Prostate gland (tissue), 2 donors: ENCODE data around the gene ANKS6. TPM values are rescaled to one million over a fixed set of nuclear protein-coding genes. Genes with fewer than 3 reads are reported as not detected.

Experiments
- DNase-seq: peaks from one replicate; pipeline ENCODE4 v3.0.0-alpha.2; 2019; ENCODE audit warnings: low spot score
- H3K27ac ChIP-seq, 2 donors: fragments of 200-600 bp; sonication (generic); 2 replicates each; pipeline ENCODE4 v1.5.1; 2017 to 2019
- H3K27me3 ChIP-seq: fragments of 200-600 bp; sonication (generic); replicated peaks from 2 replicates; pipeline ENCODE4 v1.5.1; 2019; ENCODE audit not compliant: insufficient read depth
- H3K36me3 ChIP-seq, 2 donors: fragments of 200-600 bp; sonication (generic); 1 replicate in 1 of 2; 2 replicates in 1 of 2; pipeline versions ENCODE4 v1.5.1 to v1.8.1; 2017 to 2019
- H3K4me1 ChIP-seq: fragments of 200-600 bp; sonication (generic); replicated peaks from 2 replicates; pipeline ENCODE4 v1.5.1; 2019
- H3K4me3 ChIP-seq, 2 donors: fragments of 200-600 bp; sonication (generic); 2 replicates each; pipeline ENCODE4 v1.5.1; 2017 to 2019
- H3K9me3 ChIP-seq: fragments of 200-600 bp; sonication (generic); 2 replicates; pipeline ENCODE4 v1.5.1; 2017
- POLR2A ChIP-seq: fragments of 450-650 bp; IDR thresholded peaks from one replicate; pipeline ENCODE4 v1.6.1; 2016; ENCODE audit warnings: antibody characterized with exemption, mild to moderate bottlenecking
- POLR2AphosphoS5 ChIP-seq: sonication (generic); formaldehyde crosslinking; IDR thresholded peaks from one replicate; pipeline ENCODE4 v1.6.1; 2017; ENCODE audit warnings: antibody characterized with exemption
- WGBS: methylation state at CpG from one replicate; pipeline ENCODE4 v1.1.5; 2018; 5-methylcytosine and 5-hydroxymethylcytosine counted together
- intact Hi-C: fragments of 100-400 bp; cut with DNase I; formaldehyde crosslinking; loops from one replicate; pipeline ENCODE4 v1.14.2; 2022
- total RNA-seq, 2 donors: library from RNA; depleted of rRNA; stranded (reverse); fragments of >200 nt; gene quantifications; one replicate each; pipeline ENCODE4 v1.1.0, GENCODE V29; 2016
- TF ChIP-seq, protein P1 (sequence below), 4 experiments: fragments of 200-600 bp in 2 of 4; fragments of 450-650 bp in 2 of 4; sonication (generic) in 2 of 4; IDR thresholded peaks; 1 replicate in 3 of 4; 2 replicates in 1 of 4; pipeline ENCODE4 v1.5.1; 2016 to 2019; ENCODE audit warnings: antibody characterized with exemption in 4 of 4, mild to moderate bottlenecking in 2 of 4, moderate library complexity in 2 of 4

Gene ANKS6
- total RNA-seq, 2 donors from 2014 or later = 11.6 to 18.8 TPM

DNA sequence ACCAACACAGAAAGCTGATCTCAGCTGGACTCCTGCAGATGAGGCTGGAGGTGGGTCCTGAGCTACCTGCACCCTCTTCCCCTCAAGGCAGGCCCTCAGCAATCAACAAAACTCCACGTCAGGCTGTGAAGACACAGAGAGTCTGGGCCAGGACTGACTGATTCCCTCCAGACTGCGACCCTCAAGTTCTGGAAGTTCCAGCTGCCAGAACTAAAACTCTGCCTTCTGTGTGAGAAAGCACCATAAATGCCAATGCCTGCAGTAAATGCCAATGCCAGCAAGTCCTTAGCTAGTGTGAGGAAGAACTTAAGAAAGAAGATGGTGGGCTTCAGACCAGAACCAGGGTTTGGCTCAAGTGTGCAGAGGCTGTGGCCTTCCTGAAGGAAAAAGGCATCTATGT, 45.1 kb downstream of the ANKS6 start:
- 88% methylated on average over 2 of the region's 2 CpGs for WGBS
- H3K4me1 ChIP-seq = no peaks in the 10 kb centered on the region
- H3K27me3 ChIP-seq = no peaks in the 10 kb centered on the region
- no peaks in the 10 kb centered on the region for H3K9me3 ChIP-seq
- DNase-seq = no peak
- intact Hi-C loops = no loop called here
- H3K27ac ChIP-seq = no peak overlapping the region
- TF ChIP-seq POLR2AphosphoS5 (no peak), POLR2A (no peak)
- TF ChIP-seq, protein P1, sequence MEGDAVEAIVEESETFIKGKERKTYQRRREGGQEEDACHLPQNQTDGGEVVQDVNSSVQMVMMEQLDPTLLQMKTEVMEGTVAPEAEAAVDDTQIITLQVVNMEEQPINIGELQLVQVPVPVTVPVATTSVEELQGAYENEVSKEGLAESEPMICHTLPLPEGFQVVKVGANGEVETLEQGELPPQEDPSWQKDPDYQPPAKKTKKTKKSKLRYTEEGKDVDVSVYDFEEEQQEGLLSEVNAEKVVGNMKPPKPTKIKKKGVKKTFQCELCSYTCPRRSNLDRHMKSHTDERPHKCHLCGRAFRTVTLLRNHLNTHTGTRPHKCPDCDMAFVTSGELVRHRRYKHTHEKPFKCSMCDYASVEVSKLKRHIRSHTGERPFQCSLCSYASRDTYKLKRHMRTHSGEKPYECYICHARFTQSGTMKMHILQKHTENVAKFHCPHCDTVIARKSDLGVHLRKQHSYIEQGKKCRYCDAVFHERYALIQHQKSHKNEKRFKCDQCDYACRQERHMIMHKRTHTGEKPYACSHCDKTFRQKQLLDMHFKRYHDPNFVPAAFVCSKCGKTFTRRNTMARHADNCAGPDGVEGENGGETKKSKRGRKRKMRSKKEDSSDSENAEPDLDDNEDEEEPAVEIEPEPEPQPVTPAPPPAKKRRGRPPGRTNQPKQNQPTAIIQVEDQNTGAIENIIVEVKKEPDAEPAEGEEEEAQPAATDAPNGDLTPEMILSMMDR (IDR thresholded peaks at IDR 0.05) = no peak
- H3K36me3 ChIP-seq = no peaks in the 10 kb centered on the region
- H3K4me3 ChIP-seq = no peak overlapping the region

DNA sequence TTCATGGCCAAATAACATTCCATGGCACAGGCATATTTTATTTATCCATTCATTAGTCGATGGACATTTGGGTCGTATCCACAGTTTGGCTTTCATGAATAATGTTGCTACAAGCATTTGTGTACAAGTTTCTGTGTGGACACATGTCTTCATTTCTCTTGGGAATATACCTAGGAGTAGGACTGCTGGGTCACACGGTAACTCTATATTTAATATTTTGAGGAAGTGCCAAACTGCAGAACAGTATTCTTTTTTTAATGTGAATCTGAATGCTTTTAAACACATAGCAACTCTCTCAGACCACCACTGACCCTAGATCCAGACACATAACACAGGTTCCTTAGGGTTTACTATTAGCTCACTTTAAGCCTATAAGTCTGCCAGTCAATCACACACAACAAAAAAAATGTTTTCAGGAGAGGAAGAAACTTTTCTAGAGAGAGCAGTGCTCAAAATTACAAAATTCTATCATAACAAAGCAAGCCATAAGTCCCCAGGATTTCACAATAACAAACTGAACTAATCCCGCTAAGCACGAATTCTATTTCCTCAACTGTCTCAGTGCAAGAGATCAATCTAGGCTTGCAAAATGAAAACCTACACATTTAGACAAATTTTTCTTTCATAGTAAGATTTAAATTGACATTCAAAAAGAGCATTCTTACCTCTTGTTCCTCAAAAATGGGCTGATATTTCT, 45.8 kb downstream of the ANKS6 start:
- H3K27me3 ChIP-seq = no peaks in the 10 kb centered on the region
- H3K4me1 ChIP-seq = no peaks in the 10 kb centered on the region
- 91% methylated on average over 5 of the region's 5 CpGs for WGBS
- H3K36me3 ChIP-seq = no peaks in the 10 kb centered on the region
- no peak for TF ChIP-seq POLR2AphosphoS5
- TF ChIP-seq, protein P1 (IDR thresholded peaks at IDR 0.05) = no peak
- no peak for TF ChIP-seq POLR2A
- no peaks in the 10 kb centered on the region for H3K9me3 ChIP-seq
- intact Hi-C loops = no loop called here
- DNase-seq = no peak
- no peak overlapping the region for H3K4me3 ChIP-seq
- H3K27ac ChIP-seq = no peak overlapping the region

DNA sequence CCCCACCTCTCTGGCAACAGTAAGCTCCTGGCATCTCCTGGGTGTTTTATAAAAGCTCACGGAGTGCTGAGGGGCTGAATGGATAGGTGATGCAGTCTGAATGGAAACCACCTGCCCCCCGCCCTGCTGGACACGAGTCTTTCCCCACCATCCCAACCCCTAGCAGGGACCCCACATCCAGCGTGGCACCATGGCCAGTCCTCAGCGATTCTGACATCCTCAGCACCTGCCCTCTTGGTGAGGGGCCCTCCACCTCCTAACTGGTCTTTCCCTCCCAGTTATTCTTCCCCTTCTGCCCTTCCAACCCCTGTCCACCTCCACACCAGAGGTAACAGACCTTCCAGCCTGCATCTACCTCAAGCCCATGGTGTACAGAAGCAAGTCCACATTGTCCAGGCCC, 48.9 kb downstream of the ANKS6 start:
- Histone ChIP-seq H3K27ac (no peak overlapping the region), H3K4me3 (no peak overlapping the region), H3K36me3 (no peaks in the 10 kb centered on the region), H3K4me1 (no peaks in the 10 kb centered on the region), H3K9me3 (no peaks in the 10 kb centered on the region), H3K27me3 (no peaks in the 10 kb centered on the region)
- intact Hi-C loops = no loop called here
- DNase-seq = no peak
- TF ChIP-seq POLR2AphosphoS5 = no peak
- TF ChIP-seq, protein P1 (IDR thresholded peaks at IDR 0.05) = no peak
- no peak for TF ChIP-seq POLR2A
- WGBS = 82% methylated on average over 5 of the region's 5 CpGs

DNA sequence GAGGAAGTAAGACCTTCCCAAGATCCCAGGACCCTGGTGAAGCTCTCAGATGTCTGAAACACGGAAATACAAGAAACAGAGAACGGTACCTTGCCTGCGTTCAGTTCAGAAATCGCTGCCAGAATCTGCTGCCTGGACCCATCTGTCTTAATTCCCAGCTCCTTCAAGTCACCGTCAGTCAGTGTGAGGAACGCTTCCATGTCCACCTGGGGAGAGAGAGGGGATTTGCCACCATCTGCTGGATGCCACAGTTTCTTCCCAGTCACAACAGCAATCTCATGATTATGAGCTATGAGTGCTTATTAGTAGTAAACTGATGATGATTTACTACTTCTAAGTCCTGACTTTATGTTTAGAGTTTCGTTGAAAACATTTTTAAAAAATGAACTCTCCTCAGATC, 50.9 kb downstream of the ANKS6 start:
- no peak for TF ChIP-seq POLR2AphosphoS5
- TF ChIP-seq POLR2A = no peak
- Histone ChIP-seq H3K4me1 (no peaks in the 10 kb centered on the region), H3K27ac (no peak overlapping the region), H3K4me3 (no peak overlapping the region), H3K9me3 (no peaks in the 10 kb centered on the region), H3K27me3 (no peaks in the 10 kb centered on the region), H3K36me3 (no peaks in the 10 kb centered on the region)
- WGBS = 90% methylated on average over 7 of the region's 7 CpGs
- DNase-seq = no peak
- intact Hi-C loops = no loop called here

DNA sequence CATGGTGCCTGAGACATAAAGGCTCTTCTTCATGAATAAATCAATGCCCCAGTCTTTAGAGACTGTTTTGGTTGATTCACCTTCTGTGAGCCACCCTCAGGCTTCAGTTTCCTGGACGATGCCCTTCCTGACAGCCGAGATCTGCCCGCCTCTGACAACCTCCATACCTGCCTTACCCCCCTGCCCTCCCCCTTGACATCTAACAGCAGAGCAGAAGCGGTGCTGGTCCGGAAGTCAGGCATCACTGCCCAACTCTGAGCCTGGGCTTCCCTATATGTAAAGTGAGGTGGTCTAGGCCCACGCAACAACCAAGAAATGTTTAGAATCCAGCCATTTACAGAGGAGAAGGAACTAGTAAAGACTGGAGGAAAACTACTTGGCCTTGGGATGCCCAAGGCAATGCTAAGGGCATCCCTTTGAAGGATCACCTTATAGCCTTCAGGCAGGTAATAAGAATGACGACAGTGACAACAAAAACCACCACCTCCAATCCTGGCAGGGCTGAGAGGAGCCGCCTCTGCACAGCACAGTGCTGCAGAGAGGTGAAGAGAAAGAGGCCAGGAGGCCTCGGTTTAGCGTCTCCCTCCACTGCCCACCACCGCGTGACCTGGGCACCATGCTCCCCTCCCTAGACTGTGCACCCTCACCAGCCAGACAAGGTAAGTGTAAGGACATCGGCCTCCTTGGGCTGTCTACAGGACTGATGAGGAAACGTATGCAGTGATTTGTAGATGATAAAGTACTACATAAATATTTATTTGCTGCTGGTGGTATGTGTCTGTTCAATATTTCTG, 52.3 kb downstream of the ANKS6 start:
- no peaks in the 10 kb centered on the region for H3K27me3 ChIP-seq
- H3K4me1 ChIP-seq = no peaks in the 10 kb centered on the region
- H3K4me3 ChIP-seq = no peak overlapping the region
- no peak overlapping the region for H3K27ac ChIP-seq
- 91% methylated on average over 14 of the region's 14 CpGs for WGBS
- TF ChIP-seq, protein P1 (IDR thresholded peaks at IDR 0.05) = no peak
- no peak for TF ChIP-seq POLR2A
- TF ChIP-seq POLR2AphosphoS5 = no peak
- DNase-seq = no peak
- H3K36me3 ChIP-seq = no peaks in the 10 kb centered on the region
- H3K9me3 ChIP-seq = no peaks in the 10 kb centered on the region
- intact Hi-C loops = no loop called here
